HFFc6 (cell line): ENCODE results near the gene NFAT5. TPM values are rescaled to one million over a fixed set of nuclear protein-coding genes. Genes with fewer than 3 reads are reported as not detected.

ENCODE experiments used
- DNase-seq: peaks from one replicate; pipeline ENCODE4 v3.0.0-alpha.2; 2018
- H3K27ac Mint-ChIP-seq: 2 replicates; pipeline ENCODE4 v1.8.0; 2020; ENCODE audit warnings: mild to moderate bottlenecking, mixed read lengths
- H3K27me3 Mint-ChIP-seq: 2 replicates; pipeline ENCODE4 v1.8.0; 2021; ENCODE audit warnings: mild to moderate bottlenecking, moderate library complexity, mixed read lengths; ENCODE audit not compliant: insufficient read depth
- H3K36me3 Mint-ChIP-seq: 2 replicates; pipeline ENCODE4 v1.8.0; 2021; ENCODE audit warnings: low read depth, mixed read lengths
- H3K4me1 Mint-ChIP-seq: 2 replicates; pipeline ENCODE4 v1.8.0; 2020; ENCODE audit warnings: low read depth, mixed read lengths
- H3K4me3 Mint-ChIP-seq: 2 replicates; pipeline ENCODE4 v1.8.0; 2020; ENCODE audit warnings: mild to moderate bottlenecking, moderate library complexity, mixed read lengths
- H3K9me3 Mint-ChIP-seq: 2 replicates; pipeline ENCODE4 v1.8.0; 2020; ENCODE audit warnings: mild to moderate bottlenecking, mixed read lengths
- CTCF ChIP-seq: fragments of 200-600 bp; sonication (generic); IDR thresholded peaks from 2 replicates; pipeline ENCODE4 v1.5.0; 2021; ENCODE audit warnings: antibody characterized with exemption, mild to moderate bottlenecking
- total RNA-seq, 6 experiments: library from RNA; stranded (reverse); fragmentation: NEBNext Ultra II Directional; extraction: Animal tissue kit (Norgen Biotek cat#: 25700); gene quantifications; 2 replicates in 1 of 6; 3 replicates in 5 of 6; pipeline ENCODE4 v1.2.3, GENCODE V29; 2021

Gene NFAT5
- total RNA-seq, 6 experiments from 2014 or later = 52.0 to 114 (median 63.7) TPM

GRCh38 chr16:69522732-69523404 is 42.9 kb upstream of the NFAT5 start:
- H3K27me3 Mint-ChIP-seq = peaks cover 2% of the 10 kb centered on the region; the same call in 1 of the 2 replicates
- H3K36me3 Mint-ChIP-seq = peaks cover 15% of the 10 kb centered on the region
- no peaks in the 10 kb centered on the region for H3K9me3 Mint-ChIP-seq
- DNase-seq = no peak
- TF ChIP-seq CTCF = no peak
- no peak overlapping the region for H3K4me3 Mint-ChIP-seq
- H3K4me1 Mint-ChIP-seq = peaks cover 21% of the 10 kb centered on the region
- H3K27ac Mint-ChIP-seq = no peak overlapping the region

- Mint-ChIP-seq H3K27ac (no peak overlapping the region), H3K27me3 (0 out of 2 replicates have a peak, but pooled peaks cover 5% of the 10 kb centered on the region), H3K36me3 (peaks cover 18% of the 10 kb centered on the region), H3K9me3 (no peaks in the 10 kb centered on the region), H3K4me3 (no peak overlapping the region), H3K4me1 (peaks cover 27% of the 10 kb centered on the region)
- no peak for TF ChIP-seq CTCF
- no peak for DNase-seq
Observed at GRCh38 chr16:69523566-69524305, 42.0 kb upstream of the NFAT5 start.

GRCh38 chr16:69526831-69527655 is 38.7 kb upstream of the NFAT5 start:
- Mint-ChIP-seq H3K4me1 (peaks cover 39% of the 10 kb centered on the region), H3K36me3 (peaks cover 15% of the 10 kb centered on the region), H3K4me3 (no peak overlapping the region), H3K27ac (no peak overlapping the region), H3K27me3 (0 out of 2 replicates have a peak, but pooled peaks cover 5% of the 10 kb centered on the region), H3K9me3 (no peaks in the 10 kb centered on the region)
- TF ChIP-seq CTCF = peak; percentile 14; the same call in 1 of the 2 replicates
- DNase-seq = no peak

- Mint-ChIP-seq H3K27me3 (peaks cover 3% of the 10 kb centered on the region; the same call in 1 of the 2 replicates), H3K36me3 (peaks cover 11% of the 10 kb centered on the region), H3K27ac (peak overlapping the region; percentile 85; the same call in 1 of the 2 replicates), H3K9me3 (no peaks in the 10 kb centered on the region), H3K4me3 (no peak overlapping the region; the same call in 1 of the 2 replicates), H3K4me1 (peaks cover 71% of the 10 kb centered on the region)
- DNase-seq = no peak
- no peak for TF ChIP-seq CTCF
Observed at GRCh38 chr16:69531988-69532387, 33.8 kb upstream of the NFAT5 start.
